Vagina (tissue), 2 donors: Measurements from ENCODE around the gene RNF213.

Source experiments
- POLR2A ChIP-seq, 2 donors: fragments of 450-650 bp; IDR thresholded peaks; one replicate each; pipeline ENCODE4 v1.6.1; 2017; ENCODE audit warnings: antibody characterized with exemption in 2 of 2, mild to moderate bottlenecking in 2 of 2, moderate library complexity in 2 of 2
- POLR2AphosphoS5 ChIP-seq, 2 donors: sonication (generic); formaldehyde crosslinking; IDR thresholded peaks; one replicate each; pipeline ENCODE4 v1.9.0; 2017; ENCODE audit warnings: antibody characterized with exemption in 2 of 2, mild to moderate bottlenecking in 2 of 2, low read depth in 1 of 2; ENCODE audit not compliant: insufficient read depth in 1 of 2
- TF ChIP-seq, protein P1 (sequence below), 3 experiments: fragments of 450-650 bp in 2 of 3; fragments of 200-600 bp in 1 of 3; sonication (generic) in 1 of 3; IDR thresholded peaks; one replicate each; pipeline ENCODE4 v1.5.1; 2017 to 2019; ENCODE audit warnings: antibody characterized with exemption in 3 of 3, mild to moderate bottlenecking in 2 of 3, moderate library complexity in 2 of 3

DNA sequence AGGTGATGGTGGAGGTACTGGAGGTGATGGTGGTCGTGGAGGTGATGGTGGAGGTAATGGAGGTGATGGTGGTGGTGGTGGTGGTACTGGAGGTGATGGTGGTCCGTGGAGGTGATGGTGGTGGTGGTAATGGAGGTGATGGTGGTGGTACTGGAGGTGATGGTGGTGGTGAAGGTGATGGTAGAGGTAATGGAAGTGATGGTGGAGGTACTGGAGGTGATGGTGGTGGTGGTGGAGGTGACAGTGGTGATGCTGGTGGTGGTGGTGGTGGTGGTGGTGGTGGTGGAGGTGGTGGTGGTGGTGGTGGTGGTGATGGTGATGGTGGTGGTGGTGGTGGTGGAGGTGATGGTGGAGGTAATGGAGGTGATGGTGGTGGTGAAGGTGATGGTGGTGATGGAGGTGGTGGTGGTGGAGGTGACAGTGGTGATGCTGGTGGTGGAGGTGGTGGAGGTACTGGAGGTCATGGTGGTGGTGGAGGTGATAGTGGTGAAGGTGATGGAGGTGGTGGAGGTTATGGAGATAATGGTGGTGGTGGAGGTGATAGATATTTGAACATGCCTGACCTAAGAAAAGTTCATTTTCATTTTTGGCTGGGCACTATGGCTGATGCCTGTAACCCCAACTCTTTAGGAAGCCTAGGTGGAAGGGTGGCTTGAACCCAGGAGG lies 55.0 kb downstream of the RNF213 start:
- TF ChIP-seq, protein P1, sequence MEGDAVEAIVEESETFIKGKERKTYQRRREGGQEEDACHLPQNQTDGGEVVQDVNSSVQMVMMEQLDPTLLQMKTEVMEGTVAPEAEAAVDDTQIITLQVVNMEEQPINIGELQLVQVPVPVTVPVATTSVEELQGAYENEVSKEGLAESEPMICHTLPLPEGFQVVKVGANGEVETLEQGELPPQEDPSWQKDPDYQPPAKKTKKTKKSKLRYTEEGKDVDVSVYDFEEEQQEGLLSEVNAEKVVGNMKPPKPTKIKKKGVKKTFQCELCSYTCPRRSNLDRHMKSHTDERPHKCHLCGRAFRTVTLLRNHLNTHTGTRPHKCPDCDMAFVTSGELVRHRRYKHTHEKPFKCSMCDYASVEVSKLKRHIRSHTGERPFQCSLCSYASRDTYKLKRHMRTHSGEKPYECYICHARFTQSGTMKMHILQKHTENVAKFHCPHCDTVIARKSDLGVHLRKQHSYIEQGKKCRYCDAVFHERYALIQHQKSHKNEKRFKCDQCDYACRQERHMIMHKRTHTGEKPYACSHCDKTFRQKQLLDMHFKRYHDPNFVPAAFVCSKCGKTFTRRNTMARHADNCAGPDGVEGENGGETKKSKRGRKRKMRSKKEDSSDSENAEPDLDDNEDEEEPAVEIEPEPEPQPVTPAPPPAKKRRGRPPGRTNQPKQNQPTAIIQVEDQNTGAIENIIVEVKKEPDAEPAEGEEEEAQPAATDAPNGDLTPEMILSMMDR (IDR thresholded peaks at IDR 0.05) = no peak
- TF ChIP-seq POLR2A (IDR thresholded peaks at IDR 0.05) = no peak
- no peak for TF ChIP-seq POLR2AphosphoS5 (IDR thresholded peaks at IDR 0.05; ENCODE audit: insufficient read depth in 1 of 2, low read depth in 1 of 2)
